Umbilical cord (tissue), 2 donors: Measurements from ENCODE around the gene RTKN2. TPM values are rescaled to one million over a fixed set of nuclear protein-coding genes. Genes with fewer than 3 reads are reported as not detected.
"Not testable (repeated sequence)": the region's sequence is repeated elsewhere in the genome, so short reads cannot be mapped to it uniquely, and the experiment has no call there.

Experiments used
- DNase-seq: peaks from one replicate; pipeline ENCODE4 v3.0.0-alpha.2; 2015; ENCODE audit warnings: low spot score
- total RNA-seq: library from RNA; depleted of rRNA; stranded (reverse); fragments of >200 nt; gene quantifications from one replicate; pipeline ENCODE4 v1.2.3, GENCODE V29; 2014; ENCODE audit warnings: low replicate concordance; ENCODE audit not compliant: insufficient read depth

The RTKN2 gene
- 5.1 TPM for total RNA-seq

- DNase-seq: peak; percentile 92
Measured at GRCh38 chr10:62268399-62269114, at the start of gene RTKN2. Gene RTKN2 (minus strand): TSS chr10:62268844. CDS start chr10:62268610, 234 bp downstream.

- DNase-seq: no peak
Measured at GRCh38 chr10:62317257-62317656, 48.6 kb upstream of the RTKN2 start.

DNA sequence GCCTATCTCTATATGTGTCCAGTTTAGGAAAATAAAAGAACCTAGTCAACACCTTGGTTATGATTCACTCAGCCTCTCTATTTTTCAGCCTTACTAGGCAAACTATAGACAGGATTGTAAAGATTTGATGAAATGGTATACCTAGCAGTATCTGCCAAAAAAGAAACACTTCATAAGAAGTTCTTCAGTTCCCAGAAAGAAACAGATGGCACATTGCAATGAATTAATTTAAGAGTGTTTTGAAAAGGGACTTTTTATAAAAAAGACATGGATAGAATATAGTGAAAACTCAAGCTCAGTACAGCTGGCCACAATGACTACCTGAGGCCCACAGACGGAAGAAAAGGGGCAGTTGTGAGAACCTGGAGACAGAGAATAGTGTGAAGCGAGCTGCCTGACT lies 40.6 kb upstream of the RTKN2 start:
- DNase-seq: no peak

GRCh38 chr10:62308101-62308500 lies 39.5 kb upstream of the RTKN2 start:
- no peak for DNase-seq

- no peak for DNase-seq
Measured at GRCh38 chr10:62307635-62308034, 39.0 kb upstream of the RTKN2 start.

DNA sequence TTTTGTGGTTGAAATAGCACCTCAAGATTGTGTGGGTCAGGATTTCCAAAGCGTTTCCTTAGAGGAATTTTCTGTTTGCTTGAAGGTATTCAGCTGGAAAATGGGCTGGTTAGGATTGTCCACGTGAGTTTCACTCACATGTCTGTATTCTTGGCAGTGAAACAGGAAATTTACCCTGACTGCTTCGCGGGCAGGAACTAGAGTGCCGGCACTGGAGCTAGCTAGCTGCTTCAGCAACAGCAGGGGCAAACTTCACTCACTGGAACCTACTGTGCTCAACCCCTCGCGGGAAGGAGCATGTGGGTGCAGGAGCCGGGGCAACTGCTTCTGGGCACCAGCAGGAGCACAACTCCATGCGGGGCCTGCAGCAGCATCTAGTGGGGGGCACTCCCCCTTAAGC lies 38.0 kb upstream of the RTKN2 start:
- DNase-seq: no peak

DNA sequence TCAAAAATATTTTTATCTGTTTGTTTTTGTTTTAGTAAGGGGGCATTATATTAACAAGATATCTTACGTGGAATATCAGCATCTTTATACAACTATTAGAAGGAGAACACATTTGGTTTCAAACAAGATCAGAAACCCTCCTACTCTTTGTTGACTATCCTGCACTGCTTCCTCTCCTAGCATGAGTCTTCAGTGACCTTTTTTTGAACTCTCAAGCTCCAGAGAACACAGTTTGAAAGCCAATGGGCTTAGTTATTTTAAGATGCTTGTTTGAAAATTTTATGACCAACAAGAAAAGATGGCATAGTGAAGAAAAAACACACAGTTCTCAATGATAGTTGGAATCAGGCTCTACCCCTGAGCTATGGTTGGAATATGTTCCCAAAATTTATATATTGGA lies 37.2 kb upstream of the RTKN2 start:
- DNase-seq: peak; percentile 42

DNA sequence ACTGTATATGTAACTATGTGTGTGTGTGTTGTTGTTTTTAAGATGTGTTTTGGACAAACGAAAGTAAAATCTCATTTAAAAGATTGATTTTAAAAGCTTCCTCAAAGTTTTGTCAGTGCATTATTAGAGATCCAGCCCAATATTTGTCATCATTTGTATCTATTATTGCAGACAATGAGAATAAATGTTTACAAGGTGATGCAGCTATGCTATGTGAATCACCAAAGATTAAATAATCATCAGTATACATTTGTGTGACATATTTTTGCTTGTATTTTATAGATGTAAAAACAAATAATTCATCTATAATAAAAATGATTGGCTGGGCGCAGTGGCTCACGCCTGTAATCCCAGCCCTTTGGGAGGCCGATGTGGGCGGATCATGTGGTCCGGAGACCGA lies 35.3 kb upstream of the RTKN2 start:
- no peak for DNase-seq

- no peak for DNase-seq
Measured at GRCh38 chr10:62302760-62303159, 34.1 kb upstream of the RTKN2 start.

DNA sequence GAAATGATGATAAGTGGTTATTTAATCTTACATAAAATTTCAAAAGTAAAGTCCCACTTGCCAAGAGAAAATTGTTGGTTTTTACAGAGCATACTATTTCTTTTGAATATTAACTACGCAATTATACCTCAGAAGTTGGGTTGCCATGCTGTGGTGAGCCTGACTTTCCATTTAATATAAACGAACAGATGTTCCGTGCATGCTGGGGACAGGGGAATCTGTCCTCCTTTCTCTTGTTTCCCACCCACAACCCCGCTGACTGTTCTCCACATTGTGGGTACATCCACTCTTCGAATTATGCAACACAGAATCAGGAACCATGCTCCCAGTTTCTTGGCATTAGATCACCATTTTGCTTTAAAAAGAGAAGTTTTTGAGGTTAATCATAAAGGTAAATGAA lies 29.2 kb upstream of the RTKN2 start:
- DNase-seq: no peak

DNA sequence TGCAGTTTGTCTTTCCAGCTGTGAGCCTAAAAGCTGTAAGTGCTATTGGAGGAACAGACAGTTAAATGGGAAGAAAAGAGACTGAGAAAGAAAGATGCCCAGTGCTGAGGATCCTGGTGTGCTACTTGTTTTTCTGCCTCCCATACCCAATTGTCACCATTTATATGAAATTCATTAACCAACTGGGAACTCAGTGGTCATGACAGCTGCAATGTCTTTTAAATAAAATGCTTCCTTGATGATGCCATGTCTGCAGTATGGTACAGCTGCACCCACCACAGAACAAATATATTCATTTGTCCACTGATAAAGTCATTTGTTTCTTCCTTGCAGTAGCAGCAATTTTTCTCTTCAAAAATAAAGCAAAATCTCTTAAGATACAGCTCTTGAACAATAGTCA lies 15.6 kb upstream of the RTKN2 start:
- DNase-seq: no peak

DNA sequence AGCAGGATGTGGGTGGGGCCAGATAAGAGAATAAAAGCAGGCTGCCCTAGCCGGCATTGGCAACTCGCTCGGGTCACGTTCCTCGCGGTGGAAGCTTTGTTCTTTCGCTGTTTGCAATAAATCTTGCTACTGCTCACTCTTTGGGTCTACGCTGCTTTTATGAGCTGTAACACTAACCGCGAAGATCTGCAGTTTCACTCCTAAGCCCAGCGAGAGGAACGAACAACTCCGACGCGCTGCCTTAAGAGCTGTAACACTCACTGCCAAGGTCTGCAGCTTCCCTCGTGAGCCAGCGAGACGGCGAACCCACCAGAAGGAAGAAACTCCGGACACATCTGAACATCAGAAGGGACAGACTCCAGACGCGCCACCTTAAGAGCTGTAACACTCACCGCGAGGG lies 12.7 kb upstream of the RTKN2 start:
- DNase-seq: not testable (repeated sequence)

- DNase-seq: not testable (repeated sequence)
Measured at GRCh38 chr10:62280392-62280791, 11.7 kb upstream of the RTKN2 start.

GRCh38 chr10:62278441-62278910 lies 9.8 kb upstream of the RTKN2 start:
- DNase-seq: peak; percentile 62

DNA sequence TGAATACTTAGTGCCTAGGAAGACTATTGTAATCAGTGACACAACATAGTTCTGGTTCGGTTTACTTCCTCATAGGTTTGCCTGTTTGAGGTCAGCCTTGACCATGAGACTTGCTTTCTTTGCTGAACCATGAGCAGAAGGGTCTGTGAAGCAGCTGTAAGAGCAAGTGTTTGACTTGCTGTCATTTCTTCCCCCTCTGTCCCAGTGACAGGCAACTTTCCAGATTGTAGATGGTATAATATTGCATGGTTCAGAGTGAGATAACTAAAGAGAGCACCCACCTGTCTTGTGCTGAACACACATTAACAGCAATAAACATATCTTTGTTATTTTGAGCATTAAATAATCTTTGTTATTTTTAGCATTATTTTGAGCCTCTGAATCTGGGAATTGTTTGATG lies 9.3 kb upstream of the RTKN2 start:
- no peak for DNase-seq

DNA sequence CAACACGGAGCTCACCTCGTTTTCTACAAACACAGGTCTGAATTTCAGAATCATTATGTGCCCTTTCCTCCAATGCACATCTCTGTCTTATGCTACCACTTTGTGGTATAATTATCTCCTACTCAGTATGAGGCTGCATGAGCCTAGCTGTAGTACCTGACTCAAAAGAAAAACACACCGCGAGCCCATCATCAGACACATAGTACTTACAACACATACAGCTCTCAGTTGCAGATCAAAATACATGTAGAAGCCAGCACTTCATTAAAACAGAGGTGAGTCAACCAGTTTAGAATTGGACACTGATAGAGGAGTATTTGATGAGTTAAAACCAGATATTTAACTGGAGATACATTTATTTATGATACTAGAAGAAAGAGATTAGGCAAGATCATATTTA lies 1.4 kb upstream of the RTKN2 start:
- no peak for DNase-seq

GRCh38 chr10:62268027-62268398 lies 631 bp downstream of the RTKN2 start:
- no peak for DNase-seq

DNA sequence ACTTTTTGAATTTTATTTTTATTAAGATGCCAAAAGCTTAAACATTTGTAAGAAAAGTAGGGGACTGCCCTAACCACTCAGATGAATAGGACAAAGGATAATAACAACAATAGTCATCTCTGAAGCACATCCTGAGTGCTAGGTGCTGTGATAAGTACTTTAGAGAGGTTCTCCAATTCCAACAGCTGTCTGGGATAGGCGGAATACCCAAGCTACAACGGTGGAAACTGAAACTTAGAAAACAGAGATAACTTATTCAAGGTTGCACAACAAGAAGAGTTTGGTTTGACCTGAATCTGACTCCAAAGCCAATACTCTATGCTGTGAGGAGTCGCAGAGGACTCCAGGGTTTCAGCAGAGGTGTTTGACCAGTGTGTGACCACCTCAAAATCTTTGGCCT lies 2.0 kb downstream of the RTKN2 start:
- no peak for DNase-seq

DNA sequence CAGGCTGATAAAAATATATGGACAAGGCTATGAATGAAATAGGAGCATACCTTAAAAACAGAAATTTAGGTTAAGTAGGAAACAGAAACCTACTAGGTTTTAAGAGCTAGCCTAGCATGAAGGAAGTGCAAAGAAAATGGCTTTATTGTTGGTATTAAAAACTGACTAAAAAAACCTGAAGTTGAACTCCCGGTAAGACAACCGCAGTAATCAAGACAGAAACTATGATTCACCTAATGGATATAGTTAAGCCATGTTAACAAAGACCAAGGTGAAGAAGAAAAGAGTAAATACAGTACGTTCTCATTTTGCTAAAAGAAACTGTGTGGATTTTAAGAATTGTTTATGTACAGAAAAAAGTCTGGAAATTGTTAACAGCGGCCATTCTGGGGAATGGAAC lies 2.5 kb downstream of the RTKN2 start:
- no peak for DNase-seq

DNA sequence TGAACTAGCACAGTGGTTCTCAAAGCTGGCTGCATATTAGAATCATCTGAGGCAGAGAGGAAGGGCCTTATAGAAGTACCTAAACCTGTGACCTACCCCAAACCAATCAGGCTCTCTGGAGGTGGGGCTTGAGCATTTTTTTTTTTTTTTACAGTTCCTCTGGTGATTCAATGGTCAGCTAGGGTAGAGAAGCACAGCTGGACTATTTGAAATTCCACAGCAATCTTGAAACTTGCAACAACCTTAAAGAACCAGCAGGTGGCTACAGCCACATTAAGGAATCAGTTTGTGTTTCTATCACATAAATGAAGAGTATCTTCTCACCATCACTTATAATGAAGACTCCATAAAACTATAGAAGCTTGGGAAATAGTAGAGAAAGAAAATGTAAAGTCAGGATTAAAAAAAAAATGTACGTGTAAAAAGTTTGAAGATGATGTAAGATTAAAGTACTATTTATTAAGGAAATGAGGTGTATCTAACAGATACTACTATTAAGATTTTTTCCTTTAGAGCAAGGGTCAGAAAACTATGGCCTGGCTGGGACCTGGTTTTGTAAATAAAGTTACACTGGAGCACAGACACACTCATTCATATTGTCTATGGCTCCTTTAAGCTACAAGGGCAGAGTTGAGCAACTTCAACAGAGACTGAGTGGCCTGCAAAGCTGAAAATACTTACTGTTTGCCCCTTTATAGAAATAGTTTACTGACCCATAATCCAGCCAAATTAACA lies 3.8 kb downstream of the RTKN2 start:
- peak; percentile 72 for DNase-seq

DNA sequence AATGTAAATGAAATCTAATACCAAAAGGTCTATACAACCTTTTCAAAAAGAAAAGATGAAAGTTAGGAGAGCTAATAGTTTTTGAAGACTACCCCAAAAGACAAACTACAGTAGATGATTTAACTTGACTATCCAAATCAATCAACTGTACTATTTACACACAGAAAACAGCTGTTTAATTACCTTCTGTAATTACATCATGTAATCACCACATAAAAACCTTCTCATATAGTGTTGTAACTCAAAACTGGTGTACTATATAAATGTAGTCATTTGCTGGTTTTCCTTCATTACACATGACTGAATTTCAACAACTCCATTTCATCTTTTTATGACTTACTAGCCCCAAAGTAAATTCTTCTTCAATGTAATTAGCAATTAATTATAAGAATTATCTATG lies 4.5 kb downstream of the RTKN2 start:
- DNase-seq: no peak

- DNase-seq: no peak
Measured at GRCh38 chr10:62261666-62262065, 7.0 kb downstream of the RTKN2 start.

DNA sequence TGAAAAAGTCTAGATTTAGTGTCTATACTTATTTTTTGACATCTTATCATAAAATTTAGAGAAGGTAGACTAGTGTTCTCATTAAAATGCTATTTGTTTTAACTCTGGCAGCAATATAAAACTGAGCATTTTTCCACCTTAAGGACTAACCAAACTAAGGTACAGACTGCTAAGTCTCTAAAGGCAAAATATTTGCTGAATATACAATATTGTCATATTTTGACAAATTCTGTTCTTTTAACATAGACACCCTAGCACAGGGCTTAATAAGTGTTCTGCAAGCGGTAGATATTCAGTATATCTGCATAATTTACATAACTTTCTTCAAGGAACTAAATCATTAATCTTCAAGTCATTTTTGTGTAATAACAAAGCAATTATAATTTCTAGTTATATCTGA lies 8.6 kb downstream of the RTKN2 start:
- DNase-seq: no peak
